Measurements from ENCODE around the gene KCNG1. TPM values are rescaled to one million over a fixed set of nuclear protein-coding genes. Genes with fewer than 3 reads are reported as not detected.

KCNG1 gene
- total RNA-seq, 2 donors from 2014 or later = 0.70 to 2.3 TPM

GRCh38 chr20:50953821-50954220, 69.1 kb downstream of the KCNG1 start:
- no peak for TF ChIP-seq CTCF (IDR thresholded peaks at IDR 0.05)
- peaks cover 0 to 24% of the 10 kb centered on the region in 2 donors for H3K4me1 ChIP-seq

More at GRCh38 chr20:50953821-50954220, 69.1 kb downstream of the KCNG1 start:
- no peak for DNase-seq (ENCODE audit: low spot score)
- peaks cover 40% of the 10 kb centered on the region for H3K36me3 ChIP-seq
- no peaks in the 10 kb centered on the region for H3K27me3 ChIP-seq
- H3K9me3 ChIP-seq = no peaks in the 10 kb centered on the region
- no peak overlapping the region for H3K4me3 ChIP-seq
- H3K27ac ChIP-seq = no peak overlapping the region

Other genes starting within 250 kb of the KCNG1 start
- 1 to 10 TPM; 1.5 to 2.2 TPM for gene BCAS4, start 228.0 kb downstream of the KCNG1 start, total RNA-seq
- 10 to 100 TPM; 23.7 to 34.3 TPM for gene ADNP, start 91.7 kb downstream of the KCNG1 start, total RNA-seq
- gene DPM1, start 64.6 kb downstream of the KCNG1 start, total RNA-seq = 10 to 100 TPM; 35.0 to 78.1 TPM
- 1 to 10 TPM; 2.9 to 3.1 TPM for gene MOCS3, start 64.3 kb downstream of the KCNG1 start, total RNA-seq

Measured in right atrium auricular region (tissue), 2 donors.